GM19452 (cell line): ENCODE results near the gene NAV2.

Experiments used
- ATAC-seq: cut with Tn5 transposase; IDR thresholded peaks from one replicate; pipeline ENCODE4 v1.9.1; 2021; ENCODE audit not compliant: unreplicated experiment

The NAV2 gene

DNA sequence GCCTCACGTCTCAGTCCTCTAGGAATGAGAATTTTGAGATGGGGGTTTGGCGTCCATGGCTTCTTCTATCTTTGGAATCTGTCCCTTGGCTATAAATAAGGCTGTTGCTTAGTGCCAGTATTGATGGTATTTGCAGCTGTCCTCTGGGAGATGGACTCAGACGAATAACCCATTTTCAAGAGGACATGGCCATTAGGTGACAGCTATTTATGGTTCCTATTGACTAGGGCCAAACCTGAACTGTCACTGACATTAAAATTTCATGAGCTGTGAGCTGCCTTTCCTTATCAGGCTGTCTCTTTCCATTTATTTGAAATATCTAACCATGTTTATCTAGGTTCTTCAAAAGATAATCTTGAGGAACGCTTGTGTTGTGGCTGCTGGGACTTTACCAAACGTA, 92.7 kb downstream of the NAV2 start:
- no peak for ATAC-seq

DNA sequence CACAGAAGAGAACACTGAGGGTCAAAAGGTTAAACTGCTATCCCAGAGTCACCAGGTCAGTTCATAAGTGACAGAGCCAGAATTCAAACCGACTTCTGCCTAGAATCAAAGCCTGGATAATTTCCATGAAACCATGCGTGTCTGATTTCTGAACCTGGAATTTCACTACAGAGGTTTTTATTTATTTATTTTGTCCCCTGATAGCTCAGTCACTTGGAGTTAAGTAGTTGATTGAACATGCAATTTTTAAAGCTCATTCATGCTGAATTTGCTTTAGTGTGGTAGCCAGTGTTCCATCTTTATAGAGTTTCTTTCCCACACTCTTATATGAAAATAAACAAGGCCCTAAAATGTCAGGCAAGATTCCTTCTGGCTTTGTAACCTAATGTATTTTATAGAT, 93.2 kb downstream of the NAV2 start:
- ATAC-seq = no peak

DNA sequence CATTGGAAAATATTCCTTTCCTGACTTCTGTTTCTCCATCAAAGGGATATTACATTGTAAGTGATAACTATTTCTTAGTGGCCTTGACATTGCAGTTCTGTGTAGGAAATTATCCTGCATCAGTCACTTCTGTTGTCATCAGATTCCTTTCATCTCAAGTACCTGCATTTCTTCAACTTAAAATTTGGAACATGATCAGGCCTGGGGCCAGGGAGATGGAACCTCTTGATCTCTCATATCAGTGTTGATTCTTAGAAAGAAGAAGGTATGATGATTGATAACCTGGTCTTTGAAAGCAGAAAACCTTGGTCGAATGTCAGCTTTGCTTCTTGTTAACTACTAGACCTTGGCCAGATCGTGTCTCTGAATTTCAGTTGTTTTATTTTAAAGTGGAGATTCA, 93.6 kb downstream of the NAV2 start:
- ATAC-seq = no peak

DNA sequence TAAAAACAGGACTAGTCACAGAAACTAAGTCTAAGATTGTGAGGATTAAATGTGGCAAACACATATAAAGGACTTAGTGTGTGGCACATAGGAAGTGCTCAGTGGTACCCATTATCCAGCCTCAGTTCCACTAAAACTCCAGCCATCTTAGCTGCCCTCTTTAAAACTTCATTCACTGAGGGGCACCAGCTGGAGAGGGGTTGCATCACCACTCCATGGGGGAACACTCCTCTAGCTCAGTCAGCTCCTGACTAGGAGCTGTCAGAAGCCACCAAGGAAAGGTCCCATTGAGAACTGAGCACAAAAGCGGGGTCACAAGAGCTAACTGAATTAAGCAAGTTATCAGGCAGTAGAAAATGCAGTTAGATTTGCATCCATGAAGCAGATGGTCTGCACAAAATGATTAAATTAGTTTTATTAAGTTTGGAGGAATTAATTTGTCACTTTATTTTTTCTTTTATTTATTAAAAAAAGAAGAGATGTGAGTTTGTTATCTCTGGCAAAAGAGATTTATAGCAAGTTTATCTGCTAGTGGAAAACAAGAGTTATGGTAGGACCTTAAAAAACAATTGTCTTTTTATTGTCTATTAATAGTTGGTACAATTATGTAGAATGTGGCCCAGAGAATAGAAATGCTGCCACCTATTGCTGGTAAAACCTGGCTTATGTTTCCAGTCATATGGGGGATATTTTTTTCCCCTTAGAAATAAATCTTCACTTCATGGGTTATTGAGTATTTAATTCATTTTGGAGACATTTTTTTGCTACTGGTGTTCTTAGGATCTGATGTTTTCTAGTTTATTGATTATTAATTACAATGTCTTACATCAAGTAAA, 95.7 kb downstream of the NAV2 start:
- ATAC-seq = no peak

DNA sequence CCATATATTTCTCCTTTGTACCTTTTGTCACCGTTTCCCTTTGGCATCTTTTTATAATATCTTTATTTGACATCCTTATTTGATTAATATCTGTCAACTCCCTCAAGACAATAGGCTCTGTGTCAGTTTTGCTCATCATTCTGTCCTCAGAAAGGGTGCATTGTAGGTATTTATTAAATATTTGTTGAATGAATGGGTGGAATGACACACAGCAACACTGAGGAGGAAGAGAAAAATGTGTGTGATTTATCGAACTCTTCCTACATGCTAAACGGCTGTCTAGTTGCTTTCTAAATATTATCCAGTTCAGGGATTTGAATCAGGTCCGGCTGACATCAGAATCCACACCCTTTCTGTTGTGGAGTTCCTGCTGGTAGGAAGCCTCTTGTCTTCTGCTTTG, 98.2 kb downstream of the NAV2 start:
- ATAC-seq = no peak

DNA sequence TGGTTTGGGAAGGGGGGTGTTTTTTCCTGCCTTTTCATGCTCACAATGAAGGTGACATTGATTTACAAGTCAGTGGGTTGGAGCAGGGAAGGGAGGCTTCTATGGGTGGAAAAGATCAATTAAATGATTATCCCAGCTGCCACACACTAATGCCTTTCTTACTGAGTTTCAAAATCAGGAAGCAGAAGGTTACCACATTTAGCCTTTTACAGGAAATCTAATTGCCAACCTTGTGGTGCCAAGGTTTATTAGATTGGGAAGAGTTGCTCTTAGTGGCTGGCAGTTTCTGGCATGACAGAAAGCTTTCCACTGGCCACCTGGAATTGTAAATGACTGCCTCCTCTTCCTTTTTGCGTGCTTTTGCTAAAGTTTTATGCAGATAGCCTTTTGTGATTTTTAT, 98.7 kb downstream of the NAV2 start:
- no peak for ATAC-seq

DNA sequence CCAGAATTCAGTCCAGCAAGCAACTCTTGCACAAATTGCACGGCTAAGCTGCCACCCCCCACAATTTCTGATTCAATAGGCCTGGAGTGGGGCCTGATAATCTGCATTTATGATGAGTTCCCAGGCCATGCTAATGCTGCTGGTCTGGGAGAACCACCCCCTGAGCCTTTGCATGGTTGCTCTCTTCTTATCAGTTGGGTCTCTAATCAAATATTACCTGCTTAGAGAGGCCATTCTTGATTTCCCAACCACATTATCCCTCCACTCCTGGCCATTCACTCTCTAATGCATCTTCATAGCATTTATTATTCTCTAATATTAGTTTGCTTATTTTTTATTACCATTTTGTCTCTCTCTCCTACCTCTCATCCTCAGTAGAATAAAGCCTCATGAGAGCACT, 99.5 kb downstream of the NAV2 start:
- ATAC-seq = no peak

DNA sequence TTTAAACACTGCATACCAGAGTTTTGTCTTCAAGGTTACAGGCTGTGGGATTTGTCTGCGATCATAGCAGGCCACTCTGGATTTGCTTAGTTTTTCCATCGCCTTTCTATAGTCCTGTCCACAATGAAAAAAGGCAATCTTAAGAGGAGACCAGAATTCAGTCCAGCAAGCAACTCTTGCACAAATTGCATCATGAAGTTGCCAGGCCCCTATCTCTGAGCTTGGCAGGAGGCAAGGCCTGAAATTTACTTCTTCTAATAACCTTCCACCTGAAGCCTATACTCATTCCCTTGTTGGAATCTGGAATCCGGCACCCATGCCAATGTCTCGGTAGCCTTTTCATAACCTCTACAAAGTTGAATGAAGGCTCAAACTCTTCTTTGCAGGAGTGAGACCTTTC, 100.1 kb downstream of the NAV2 start:
- no peak for ATAC-seq

DNA sequence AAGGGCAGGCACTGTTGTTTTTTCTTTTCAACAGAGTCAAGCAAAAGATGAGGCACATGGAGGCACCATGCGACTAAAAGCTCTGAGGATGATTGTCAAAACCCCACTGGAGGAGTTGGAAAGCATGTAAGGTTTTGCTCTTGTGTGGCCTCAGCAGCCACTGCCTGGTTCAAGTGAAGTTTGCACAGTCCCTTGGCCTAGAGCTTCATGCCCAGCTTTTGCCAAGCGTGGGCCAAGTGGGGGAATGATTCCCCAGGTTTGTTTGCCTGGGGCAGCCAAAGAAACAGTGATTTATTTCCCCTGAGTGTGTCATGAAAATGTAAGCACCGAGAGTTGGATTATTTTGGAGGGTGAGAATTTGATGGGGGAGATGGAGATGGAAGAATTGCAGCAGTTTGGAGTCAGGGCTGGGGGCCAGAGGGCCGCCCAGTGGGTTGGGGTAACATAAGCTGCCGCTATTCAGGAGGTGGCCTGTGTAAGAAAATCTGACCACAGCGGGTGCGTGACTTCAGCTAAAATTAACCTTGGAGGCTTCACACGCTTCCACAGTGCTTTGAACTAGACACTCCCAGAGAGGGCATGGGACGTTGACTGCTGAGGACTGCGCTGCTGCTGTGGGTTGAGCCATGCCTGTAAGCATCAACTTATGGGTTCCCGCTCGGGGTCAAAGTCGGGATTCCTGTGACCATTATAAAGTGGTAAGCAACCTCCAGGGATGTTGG, 100.7 kb downstream of the NAV2 start:
- no peak for ATAC-seq

DNA sequence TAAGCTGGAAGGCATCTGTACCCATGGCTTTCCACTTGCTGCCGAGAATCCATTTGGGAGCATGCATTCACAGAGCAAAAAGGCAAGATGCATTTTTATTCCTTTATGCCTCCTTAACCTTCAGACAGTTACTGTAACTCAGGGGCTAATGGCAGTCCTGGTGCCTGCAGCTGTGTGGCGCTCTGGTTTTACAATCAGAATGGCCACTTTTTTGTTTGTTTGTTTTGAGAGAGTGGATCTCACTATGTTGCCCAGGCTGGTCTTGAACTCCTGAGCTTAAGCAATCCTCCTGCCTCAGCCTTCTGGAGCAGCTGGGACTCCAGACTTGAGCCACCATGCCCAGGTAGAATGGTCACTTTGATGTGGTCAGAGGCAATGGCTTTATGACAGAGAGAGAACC, 101.8 kb downstream of the NAV2 start:
- no peak for ATAC-seq

DNA sequence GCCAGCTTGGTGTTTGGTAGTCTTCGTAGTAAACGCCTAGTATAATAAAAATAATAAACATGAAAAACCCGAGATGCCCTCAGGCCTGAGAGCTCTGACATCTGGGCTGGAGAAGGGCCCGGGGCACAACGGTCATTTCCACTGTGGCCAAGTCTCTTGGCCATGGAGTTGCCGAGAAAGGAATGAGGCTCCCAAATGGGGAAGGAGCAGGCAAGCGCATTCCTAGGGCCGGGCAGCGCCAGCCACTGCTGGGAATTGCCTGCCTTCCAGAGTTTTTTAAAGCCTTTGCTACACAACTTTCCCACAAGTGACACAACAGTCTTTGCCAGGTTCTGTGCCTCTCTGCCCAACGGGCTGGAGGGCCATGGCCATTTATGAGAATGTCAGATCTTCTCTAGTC, 103.4 kb downstream of the NAV2 start:
- no peak for ATAC-seq

DNA sequence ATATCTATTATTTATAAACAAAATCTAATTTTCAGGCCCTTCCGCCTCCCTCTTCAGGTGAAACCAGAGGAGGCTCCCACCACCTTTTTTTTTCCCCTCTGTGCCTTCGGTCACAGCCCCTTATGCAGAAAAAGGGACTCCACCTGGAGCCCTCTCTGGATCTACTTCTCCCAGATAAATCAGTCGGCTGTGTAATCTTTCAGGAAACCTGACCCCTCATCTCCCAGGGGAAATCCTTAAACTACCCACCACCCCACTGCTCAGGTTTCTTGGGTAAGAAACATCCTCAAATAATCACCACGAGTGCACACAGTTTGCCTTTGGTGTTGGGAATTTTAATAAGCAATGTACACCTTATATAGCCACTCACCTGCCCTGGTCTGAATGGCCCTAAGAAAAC, 104.2 kb downstream of the NAV2 start:
- ATAC-seq = no peak

DNA sequence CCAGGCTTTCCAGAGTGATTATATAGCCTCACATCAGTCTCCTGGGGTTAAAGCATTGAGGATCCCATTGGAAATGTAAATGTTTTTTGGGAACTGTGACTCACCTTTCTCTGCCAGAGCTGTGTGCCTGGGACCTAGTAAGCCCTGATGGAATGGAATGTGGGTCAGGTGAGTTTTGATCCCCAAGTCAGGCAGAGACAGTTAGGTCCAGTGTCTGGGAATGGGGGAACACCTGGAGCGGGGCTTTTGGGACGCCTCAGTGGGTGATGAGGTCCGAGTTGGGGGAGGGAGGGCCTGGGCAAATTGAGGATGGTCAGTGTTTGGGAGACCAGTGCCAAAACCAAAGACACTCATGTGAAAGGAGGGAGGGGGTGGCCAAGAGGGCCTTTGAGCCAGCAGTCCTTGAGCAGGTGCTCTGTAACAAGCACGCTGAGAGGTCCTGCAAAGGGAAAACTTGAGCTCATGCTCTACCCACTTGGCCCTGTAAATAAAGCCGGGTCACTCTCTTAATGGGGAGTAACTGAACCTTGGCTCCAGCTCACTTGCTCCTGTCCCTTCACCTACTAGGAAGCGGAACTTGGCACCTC, 104.7 kb downstream of the NAV2 start:
- no peak for ATAC-seq

DNA sequence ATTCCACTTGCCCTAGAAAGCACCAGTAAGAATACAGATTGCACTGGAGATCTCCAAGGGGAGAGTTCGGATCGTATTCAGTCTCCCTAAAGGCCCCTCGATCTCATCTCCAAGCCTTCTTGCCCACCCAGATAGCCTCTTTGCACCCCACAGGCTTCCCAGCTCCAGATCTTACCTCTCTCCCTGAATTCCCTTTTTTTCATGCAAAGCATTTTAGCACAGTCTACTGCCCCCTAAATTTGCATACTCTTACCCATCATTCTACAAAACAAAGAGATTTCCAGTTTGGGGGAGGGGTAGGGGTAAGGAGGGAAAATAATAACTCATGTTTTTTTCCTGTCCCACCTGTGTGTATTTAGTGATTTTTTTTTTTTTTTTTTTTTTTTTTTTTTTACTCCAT, 105.2 kb downstream of the NAV2 start:
- ATAC-seq = no peak

DNA sequence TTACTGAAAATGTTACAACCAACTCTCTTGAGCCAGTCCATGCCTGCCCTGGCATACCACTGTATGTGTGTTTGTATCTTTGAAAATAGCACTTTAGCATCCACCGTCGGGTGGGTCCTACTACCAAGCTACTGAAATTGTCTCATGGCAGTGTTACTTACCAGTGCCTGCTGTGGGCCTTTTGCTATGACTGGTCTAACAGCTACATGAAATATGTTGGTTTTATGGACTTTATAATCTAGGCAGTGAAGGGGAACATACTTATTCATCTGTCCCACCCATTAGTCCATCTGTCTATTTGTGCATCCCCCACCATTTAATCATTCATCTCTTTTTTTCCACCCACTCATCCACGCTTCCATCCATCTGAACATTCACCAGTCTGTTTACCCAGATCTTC, 106.0 kb downstream of the NAV2 start:
- ATAC-seq = no peak

DNA sequence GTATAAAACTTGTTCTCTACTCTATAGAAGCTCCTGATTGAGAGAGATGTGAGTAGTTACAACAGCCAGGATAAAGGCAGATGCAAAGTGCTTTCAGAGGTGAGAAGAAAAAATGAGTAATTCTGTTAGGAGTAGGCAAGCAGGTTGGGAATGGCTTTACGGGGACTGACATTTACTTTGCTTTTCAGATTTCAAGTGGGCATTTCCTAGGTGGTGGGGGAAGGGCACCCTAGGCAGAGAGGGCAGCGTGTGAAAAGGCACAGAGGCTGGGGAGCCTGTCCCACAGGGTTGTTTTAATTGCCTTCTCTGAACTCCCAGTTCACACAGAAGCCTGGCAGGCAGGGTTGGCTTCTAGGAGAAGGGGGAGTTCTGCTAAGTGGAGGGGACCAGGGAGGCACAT, 106.5 kb downstream of the NAV2 start:
- ATAC-seq = no peak

DNA sequence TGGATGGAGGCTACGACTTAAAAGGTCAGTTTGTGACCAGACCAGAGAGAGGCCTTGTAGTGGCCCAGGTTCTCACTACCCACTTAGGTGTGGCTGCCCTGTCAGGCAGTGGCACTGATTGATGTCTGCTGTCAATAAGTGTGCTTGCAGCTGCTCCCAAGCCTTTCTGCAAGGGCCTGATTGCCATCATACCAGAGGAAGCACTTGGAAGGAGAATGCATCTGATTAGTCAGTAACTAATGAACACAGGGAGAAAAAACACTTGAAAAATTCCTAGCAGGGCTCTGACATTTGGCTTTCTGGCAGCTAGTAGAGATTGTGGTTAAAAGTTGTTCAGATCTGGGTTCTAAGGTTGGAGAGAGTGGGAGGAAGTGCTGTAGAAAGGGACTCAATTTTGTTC, 107.5 kb downstream of the NAV2 start:
- no peak for ATAC-seq

DNA sequence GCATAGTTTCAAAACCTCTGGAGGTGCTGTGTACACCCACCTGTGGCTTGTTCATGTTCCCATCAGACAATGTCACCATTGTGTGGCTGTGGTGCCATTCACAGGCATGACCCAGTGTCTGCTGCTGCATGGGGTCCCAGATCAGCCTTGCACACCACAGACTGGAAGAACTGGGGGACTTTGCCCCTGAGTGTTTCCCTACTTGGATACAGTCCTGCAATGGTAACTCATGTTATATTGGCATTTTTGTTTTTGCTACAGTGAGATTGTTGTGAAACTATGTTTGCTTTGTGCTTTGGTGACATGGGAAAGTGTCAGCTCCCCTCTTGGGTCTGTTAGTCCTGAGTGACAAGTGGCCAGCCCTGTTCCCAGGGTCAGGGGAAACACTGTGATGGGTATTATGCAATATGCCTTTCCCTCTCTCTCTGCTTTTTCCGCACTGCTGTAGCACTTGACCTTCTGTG, 108.8 kb downstream of the NAV2 start:
- no peak for ATAC-seq

DNA sequence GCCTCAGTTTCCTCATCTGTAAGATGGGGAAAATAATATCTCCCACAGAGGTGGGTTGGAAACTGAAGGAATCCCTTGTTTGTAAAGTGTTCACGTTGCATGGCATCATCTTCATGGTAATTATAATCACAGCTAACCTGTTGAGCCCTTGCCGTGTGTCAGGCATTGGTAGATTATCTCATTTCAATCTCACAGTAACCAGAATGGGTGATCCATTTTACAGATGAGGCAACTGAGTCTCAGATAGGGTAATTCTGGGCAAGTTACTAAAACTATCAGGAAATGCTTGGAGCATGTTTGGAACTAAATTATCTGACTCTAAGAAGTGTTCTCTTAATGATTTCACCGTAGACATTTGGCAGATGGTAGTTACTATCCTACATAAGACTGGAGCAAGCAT, 109.4 kb downstream of the NAV2 start:
- no peak for ATAC-seq

DNA sequence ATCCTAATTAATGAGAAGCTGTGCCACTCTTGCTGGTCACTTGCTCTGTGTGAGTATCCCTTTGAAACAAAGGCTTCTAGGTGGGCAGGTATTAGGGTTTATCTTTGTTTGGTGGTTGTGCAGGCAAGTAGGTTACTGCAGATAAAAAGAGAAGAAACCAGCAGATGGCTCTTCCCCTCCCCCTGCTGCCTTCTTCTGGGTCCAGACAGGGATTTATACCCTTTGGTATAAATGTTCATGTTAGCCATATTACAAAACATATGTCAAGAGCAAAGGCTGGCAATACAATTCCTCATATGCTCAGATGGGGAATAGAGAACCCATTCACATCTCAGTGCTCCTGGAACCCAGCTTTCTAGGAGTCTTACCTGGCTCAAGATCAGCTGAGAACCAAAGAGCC, 109.9 kb downstream of the NAV2 start:
- no peak for ATAC-seq

DNA sequence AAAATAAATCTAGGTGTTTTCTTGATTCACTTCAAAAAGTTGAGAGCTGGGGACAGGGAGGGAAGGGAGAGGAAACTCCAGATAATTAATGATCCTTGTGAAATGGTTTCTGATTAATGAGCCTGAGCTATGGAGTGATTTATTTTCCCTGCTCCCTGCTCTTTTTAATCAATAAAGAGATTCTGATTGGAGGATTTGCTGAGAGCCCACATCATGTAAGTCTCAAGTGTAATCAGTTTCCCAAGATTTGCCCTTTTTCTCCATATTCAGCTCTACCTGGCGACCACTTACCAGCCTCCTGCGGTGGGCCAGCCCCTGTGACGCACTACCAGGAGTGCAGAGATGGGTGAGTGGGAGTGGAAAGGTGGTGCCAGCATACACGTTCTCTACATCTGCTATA, 114.0 kb downstream of the NAV2 start:
- ATAC-seq = no peak
